ENCODE data around the gene DSC2.

DSC2 gene

DNA sequence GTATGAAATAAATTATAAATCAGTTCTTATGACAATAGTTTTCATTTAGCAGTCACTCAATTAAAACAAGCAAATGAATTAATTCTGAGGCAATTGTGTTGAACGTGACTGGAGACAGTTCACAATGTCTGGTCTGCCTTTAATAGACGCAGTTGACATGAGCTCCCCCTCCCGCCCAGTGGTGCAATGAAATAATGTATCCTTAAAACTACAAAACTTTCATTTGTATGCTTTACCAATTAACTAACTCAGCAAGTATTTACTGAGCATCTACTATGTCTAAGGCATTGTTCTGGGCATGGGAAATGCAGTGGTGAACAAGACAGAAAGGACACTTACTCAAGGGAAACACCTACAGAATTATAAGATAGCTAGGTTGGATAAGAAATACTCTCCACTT lies 3.5 kb upstream of the DSC2 start:
- no peak for DNase-seq (ENCODE audit: low read depth, low spot score)
- in situ Hi-C loops (cut with HindIII; ENCODE audit: low sequenced_read_pairs) = no loop called here
- no peak overlapping the region for H3K4me3 ChIP-seq (ENCODE audit: low read depth, low read length)
- TF ChIP-seq, protein P1, sequence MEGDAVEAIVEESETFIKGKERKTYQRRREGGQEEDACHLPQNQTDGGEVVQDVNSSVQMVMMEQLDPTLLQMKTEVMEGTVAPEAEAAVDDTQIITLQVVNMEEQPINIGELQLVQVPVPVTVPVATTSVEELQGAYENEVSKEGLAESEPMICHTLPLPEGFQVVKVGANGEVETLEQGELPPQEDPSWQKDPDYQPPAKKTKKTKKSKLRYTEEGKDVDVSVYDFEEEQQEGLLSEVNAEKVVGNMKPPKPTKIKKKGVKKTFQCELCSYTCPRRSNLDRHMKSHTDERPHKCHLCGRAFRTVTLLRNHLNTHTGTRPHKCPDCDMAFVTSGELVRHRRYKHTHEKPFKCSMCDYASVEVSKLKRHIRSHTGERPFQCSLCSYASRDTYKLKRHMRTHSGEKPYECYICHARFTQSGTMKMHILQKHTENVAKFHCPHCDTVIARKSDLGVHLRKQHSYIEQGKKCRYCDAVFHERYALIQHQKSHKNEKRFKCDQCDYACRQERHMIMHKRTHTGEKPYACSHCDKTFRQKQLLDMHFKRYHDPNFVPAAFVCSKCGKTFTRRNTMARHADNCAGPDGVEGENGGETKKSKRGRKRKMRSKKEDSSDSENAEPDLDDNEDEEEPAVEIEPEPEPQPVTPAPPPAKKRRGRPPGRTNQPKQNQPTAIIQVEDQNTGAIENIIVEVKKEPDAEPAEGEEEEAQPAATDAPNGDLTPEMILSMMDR (IDR thresholded peaks at IDR 0.05; ENCODE audit: low read depth, low read length) = no peak

DNA sequence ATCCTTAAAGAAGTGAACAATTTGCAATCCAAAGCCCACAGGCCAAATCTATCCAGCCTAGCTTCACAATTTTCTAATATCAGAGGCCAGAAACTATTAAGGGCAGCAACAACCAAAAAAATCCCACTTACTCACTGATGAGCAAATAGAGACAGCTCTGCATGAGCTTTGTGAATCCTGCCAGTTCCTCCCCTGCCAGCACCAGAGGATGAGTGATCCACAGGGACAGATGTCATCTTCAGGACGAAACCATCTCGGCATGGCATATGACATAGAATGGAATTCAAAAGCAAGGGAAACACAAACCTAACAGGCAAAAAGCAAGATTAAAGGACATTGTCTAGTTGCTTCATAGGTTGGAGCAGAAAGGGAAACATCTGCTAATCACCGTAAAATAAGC lies 2.2 kb upstream of the DSC2 start:
- TF ChIP-seq, protein P1 (IDR thresholded peaks at IDR 0.05; ENCODE audit: low read depth, low read length) = no peak
- DNase-seq (ENCODE audit: low read depth, low spot score) = no peak
- in situ Hi-C loops (cut with HindIII; ENCODE audit: low sequenced_read_pairs) = no loop called here
- H3K4me3 ChIP-seq (ENCODE audit: low read depth, low read length) = no peak overlapping the region

DNA sequence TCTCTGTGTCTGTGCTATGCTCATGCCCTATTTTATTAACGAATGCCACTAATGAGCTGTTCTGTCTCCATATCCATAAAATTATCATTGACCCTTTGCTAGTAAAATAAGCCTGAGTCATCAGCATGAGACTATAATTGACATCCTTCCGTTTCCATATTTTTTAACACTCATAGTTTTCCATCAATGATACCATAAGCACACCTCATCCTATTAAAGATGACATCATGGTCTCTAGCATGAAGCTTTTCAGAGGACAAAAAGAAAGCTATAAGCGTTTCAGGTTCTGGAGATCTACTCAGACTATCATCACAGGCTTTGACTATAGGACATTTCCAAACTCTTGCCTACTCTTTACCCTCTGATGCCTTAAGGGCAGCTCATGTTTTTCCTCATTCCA lies 1.2 kb upstream of the DSC2 start:
- TF ChIP-seq, protein P1 (IDR thresholded peaks at IDR 0.05; ENCODE audit: low read depth, low read length) = no peak
- DNase-seq (ENCODE audit: low read depth, low spot score) = no peak
- in situ Hi-C loops (cut with HindIII; ENCODE audit: low sequenced_read_pairs) = no loop called here
- no peak overlapping the region for H3K4me3 ChIP-seq (ENCODE audit: low read depth, low read length)

DNA sequence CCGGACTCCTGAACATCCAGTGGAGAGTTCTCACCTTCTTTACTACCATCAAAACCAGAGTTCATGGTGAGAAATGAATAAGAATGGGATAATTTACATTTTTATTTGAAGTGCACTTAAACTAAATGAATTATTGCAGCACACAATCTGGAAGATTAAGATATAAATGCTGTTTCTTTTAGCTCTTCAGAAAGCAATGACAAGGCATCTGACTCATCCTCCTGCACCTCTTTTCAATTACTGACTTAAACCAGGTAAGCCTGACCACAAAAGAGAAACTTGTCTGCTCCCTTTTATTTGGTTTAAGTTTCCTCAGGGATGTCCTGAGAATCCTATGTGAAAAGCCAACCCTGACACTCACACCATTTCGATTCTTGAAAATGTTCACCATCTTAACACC lies 720 bp upstream of the DSC2 start:
- DNase-seq (ENCODE audit: low read depth, low spot score) = no peak

DNA sequence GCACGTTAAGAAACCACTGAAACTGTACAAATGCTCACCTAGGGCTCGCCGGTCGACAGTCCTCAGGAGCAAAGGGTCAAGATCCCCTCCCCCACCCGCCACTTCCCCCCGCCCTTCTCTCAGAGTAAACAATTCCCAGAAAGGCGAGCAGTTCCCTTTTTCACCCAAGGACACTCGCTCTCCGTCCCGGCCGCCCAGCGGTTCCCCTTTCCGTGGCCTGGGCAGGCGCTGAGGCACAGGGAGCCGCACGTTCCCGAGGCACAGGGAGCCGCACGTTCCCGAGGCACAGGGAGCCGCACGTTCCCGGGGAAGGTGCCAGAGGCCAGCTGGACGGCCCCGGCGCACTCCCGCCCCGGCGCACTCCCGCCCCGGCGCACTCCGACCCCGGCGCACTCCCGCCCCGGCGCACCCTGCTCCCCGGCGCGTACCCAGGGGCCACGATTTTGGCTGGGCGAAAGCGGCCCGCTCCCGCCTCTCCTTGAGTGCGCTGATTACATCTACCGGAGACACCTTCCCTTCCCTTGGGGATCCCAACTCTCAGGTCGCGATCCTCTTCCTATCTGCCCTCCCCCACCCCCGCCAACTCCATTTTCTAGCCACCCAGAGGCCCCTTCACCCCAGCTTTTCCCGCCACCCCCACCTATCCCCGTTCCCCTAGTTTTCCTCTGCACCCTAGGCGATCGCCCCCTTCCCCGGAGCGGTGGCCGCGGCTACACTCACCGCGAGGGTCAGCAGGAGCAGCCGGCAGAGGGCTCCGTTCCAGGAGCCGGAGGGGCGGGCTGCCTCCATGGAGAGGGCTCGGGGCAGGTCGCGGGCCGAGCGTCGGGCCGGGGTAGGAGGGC lies 817 bp downstream of the DSC2 start:
- no peak for DNase-seq (ENCODE audit: low read depth, low spot score)
- TF ChIP-seq, protein P1 (IDR thresholded peaks at IDR 0.05; ENCODE audit: low read depth, low read length) = no peak
- peak overlapping the region; percentile 44 for H3K4me3 ChIP-seq (ENCODE audit: low read depth, low read length)
- in situ Hi-C loops (cut with HindIII; ENCODE audit: low sequenced_read_pairs) = no loop called here

More for the DNA sequence above, 720 bp upstream of the DSC2 start:
- in situ Hi-C loops (cut with HindIII; ENCODE audit: low sequenced_read_pairs) = no loop called here
- H3K4me3 ChIP-seq (ENCODE audit: low read depth, low read length) = no peak overlapping the region
- TF ChIP-seq, protein P1 (IDR thresholded peaks at IDR 0.05; ENCODE audit: low read depth, low read length) = no peak

DNA sequence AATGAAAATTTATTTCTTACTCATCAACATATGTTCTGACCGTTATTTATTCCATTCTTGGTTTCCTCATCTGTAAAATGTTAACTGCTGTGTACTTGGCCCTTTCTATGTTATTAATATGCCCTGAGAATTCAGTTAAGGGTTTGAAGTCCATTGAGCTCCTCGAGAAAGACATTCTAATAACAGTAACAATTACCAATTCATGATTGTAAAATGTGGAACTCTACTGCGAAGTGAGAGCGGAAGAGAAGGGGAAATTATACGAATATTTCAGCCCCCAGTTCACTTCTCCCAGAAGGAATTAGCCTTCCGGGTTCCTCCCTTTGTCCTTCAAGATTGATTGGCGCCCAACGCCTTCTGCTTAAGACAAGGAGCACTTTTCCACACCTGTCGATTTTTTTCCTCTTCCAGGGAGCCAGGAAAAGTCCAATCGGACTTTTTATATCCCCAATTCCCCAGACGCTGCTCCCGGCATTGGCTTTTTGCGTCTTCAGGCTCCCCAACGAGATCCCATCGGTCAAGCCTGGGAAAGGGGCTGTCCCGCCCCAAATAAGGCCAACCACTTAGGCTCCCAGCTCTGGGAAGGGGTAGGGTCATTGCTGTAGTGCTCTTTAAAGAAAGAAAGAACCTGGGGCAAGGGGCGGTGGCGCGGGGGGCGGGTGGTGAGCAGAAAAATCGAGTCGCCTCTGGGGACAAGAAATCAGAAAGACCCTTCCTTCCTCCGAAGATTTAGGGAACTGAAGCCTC lies 1.6 kb downstream of the DSC2 start:
- TF ChIP-seq, protein P1 (IDR thresholded peaks at IDR 0.05; ENCODE audit: low read depth, low read length) = no peak
- in situ Hi-C loops (cut with HindIII; ENCODE audit: low sequenced_read_pairs) = no loop called here
- no peak for DNase-seq (ENCODE audit: low read depth, low spot score)
- H3K4me3 ChIP-seq (ENCODE audit: low read depth, low read length) = peak overlapping the region; percentile 44

Data from astrocyte of the spinal cord (primary cell).